GM12878 (cell line): ENCODE data around the gene CCNL2. TPM values are rescaled to one million over a fixed set of nuclear protein-coding genes. Genes with fewer than 3 reads are reported as not detected.

Experiments used
- BACH1 ChIP-seq: fragments of 450-650 bp; IDR thresholded peaks from 2 replicates; pipeline ENCODE4 v1.6.1; 2017; ENCODE audit warnings: mild to moderate bottlenecking, borderline replicate concordance
- BHLHE40 ChIP-seq, 2 experiments: fragments of 450-650 bp in 1 of 2; IDR thresholded peaks; 2 replicates each; pipeline ENCODE4 v1.6.1; 2011 to 2017; ENCODE audit warnings: low read depth in 2 of 2, borderline replicate concordance in 1 of 2, improper control_type of control experiment in 1 of 2, low read length in 1 of 2, mild to moderate bottlenecking in 1 of 2
- CBX3 ChIP-seq: fragments of 200-600 bp; sonication (generic); IDR thresholded peaks from 2 replicates; pipeline ENCODE4 v1.6.1; 2016; ENCODE audit warnings: low read depth, borderline replicate concordance
- CREB1 ChIP-seq: IDR thresholded peaks from 2 replicates; pipeline ENCODE4 v1.6.1; 2012; ENCODE audit warnings: low read depth, mild to moderate bottlenecking, inconsistent platforms
- EED ChIP-seq: sonication (generic); IDR thresholded peaks from 2 replicates; pipeline ENCODE4 v1.6.1; 2016; ENCODE audit warnings: antibody characterized with exemption, low read depth
- IKZF2 ChIP-seq, 2 experiments: fragments of 450-650 bp; IDR thresholded peaks; 2 replicates each; pipeline ENCODE4 v1.6.1; 2017; ENCODE audit warnings: mild to moderate bottlenecking in 2 of 2, moderate library complexity in 2 of 2
- JUNB ChIP-seq: IDR thresholded peaks from 2 replicates; pipeline ENCODE4 v1.6.1; 2016; ENCODE audit warnings: antibody characterized with exemption, mild to moderate bottlenecking
- KLF5 ChIP-seq: fragments of 450-650 bp; IDR thresholded peaks from 2 replicates; pipeline ENCODE4 v1.6.1; 2014; ENCODE audit warnings: mild to moderate bottlenecking; ENCODE audit not compliant: partially characterized antibody
- MYC ChIP-seq: IDR thresholded peaks from 2 replicates; pipeline ENCODE4 v1.6.1; 2011; ENCODE audit warnings: mild to moderate bottlenecking, low read length, moderate library complexity, inconsistent platforms; ENCODE audit not compliant: insufficient read depth, insufficient replicate concordance, insufficient read length, severe bottlenecking
- NBN ChIP-seq: fragments of 450-650 bp; IDR thresholded peaks from 2 replicates; pipeline ENCODE4 v1.6.1; 2016
- NR2C1 ChIP-seq: fragments of 450-650 bp; IDR thresholded peaks from 2 replicates; pipeline ENCODE4 v1.6.1; 2017; ENCODE audit warnings: antibody characterized with exemption, mild to moderate bottlenecking, moderate library complexity
- RB1 ChIP-seq: fragments of 450-650 bp; formaldehyde crosslinking; IDR thresholded peaks from 2 replicates; pipeline ENCODE4 v1.6.1; 2017; ENCODE audit warnings: mild to moderate bottlenecking, borderline replicate concordance
- ZNF274 ChIP-seq: IDR thresholded peaks from one replicate; pipeline ENCODE4 v1.8.0; 2011; ENCODE audit not compliant: insufficient read length, insufficient read depth
- ZSCAN29 ChIP-seq: fragments of 450-650 bp; IDR thresholded peaks from 2 replicates; pipeline ENCODE4 v1.6.1; 2017; ENCODE audit warnings: mild to moderate bottlenecking, moderate library complexity
- polyA plus RNA-seq, 11 experiments: library from polyadenylated mRNA; depleted of rRNA in 4 of 11; unstranded in 6 of 11; stranded (reverse) in 5 of 11; fragments of >200 nt; fragmentation: Nextera tagmentation in 4 of 11; fragmentation: Illumina TruSeq in 1 of 11; extraction: Ambion mirVana in 4 of 11; extraction: Trizol in 1 of 11; gene quantifications; 1 replicate in 1 of 11; 2 replicates in 10 of 11; pipeline versions ENCODE4 v1.2.1 to v1.2.3, GENCODE V29; 2011 to 2016; ENCODE audit warnings: inconsistent platforms in 2 of 11, missing spikeins in 2 of 11, low read depth in 1 of 11
- total RNA-seq, 4 experiments: library from RNA; depleted of rRNA in 3 of 4; stranded (reverse); fragments of >200 nt in 3 of 4; fragmentation: Illumina TruSeq in 1 of 4; extraction: Trizol in 1 of 4; gene quantifications; 2 replicates each; pipeline versions ENCODE4 v1.2.1 to v1.2.3, GENCODE V29; 2013 to 2021
- TF ChIP-seq, protein P1 (sequence below): fragments of 450-650 bp; conservative IDR thresholded peaks from 2 replicates; pipeline ENCODE4 v1.6.1; 2017; ENCODE audit warnings: mild to moderate bottlenecking, moderate library complexity
- TF ChIP-seq, protein P2 (sequence below): fragments of 450-650 bp; IDR thresholded peaks from 2 replicates; pipeline ENCODE4 v1.6.1; 2017; ENCODE audit warnings: mild to moderate bottlenecking
- TF ChIP-seq, protein P3 (sequence below): IDR thresholded peaks from 2 replicates; pipeline ENCODE4 v1.6.1; 2011; ENCODE audit warnings: low read depth, low read length, improper control_type of control experiment, borderline replicate concordance
- TF ChIP-seq, protein P4 (sequence below), 3 experiments: IDR thresholded peaks in 2 of 3; conservative IDR thresholded peaks in 1 of 3; 2 replicates each; pipeline ENCODE4 v1.5.1; 2011; ENCODE audit warnings: low read depth in 3 of 3, low read length in 3 of 3, mild to moderate bottlenecking in 3 of 3, control low read depth in 2 of 3, moderate library complexity in 2 of 3, inconsistent platforms in 1 of 3, mixed read lengths in 1 of 3; ENCODE audit not compliant: control insufficient read depth in 2 of 3, insufficient read depth in 1 of 3; ENCODE audit errors: extremely low read depth in 1 of 3
- TF ChIP-seq, protein P5 (sequence below): fragments of 450-650 bp; IDR thresholded peaks from 2 replicates; pipeline ENCODE4 v1.6.1; 2017; ENCODE audit warnings: mild to moderate bottlenecking, moderate library complexity

The CCNL2 gene
- total and polyA plus RNA-seq, 10 of the 15 experiments (the other 5 are each of a cell fraction or from before 2014, with no cell fraction given): 2.1 to 143 (median 101) TPM

DNA sequence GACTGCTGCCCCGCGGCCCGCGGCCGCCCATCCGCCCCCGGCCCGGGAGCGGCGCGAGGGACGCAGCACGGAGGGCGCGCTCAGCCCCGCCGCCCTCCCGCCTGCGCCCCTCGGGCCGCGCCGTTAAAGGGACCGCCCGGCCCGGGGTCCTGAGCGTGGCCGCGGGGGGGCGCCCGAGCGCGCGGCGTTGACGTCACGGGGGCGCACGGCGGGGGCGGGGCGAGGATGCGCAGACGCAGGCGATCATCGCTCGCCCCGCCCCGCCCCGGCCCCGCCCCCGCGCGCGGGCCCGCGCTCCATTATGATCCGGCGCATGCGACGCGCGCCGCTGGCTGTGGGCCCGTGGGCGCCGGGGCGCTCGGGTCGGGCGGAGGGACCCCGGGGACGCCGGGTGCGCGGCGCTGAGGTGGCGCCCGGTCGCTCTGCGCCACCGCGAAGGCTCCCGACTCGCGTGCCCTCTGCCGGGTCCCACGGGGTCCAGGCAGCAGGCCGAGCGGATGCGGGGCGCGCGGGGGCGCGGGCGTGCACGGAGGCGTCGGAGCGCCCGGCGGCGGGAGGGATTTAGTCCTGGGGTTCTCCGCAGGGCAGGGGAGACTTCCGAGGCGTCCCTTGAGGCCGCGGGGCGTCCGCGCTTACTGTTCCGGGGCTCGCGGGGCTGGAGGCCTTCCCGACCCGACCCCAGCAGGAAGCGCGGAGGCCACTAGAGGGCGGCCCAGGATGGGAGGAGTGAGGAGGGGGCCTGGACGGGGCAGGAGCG lies 49.7 kb downstream of the CCNL2 start, which contains the start of gene DVL1 (continued):
- TF ChIP-seq MYC (peak; percentile 53), CBX3 (no peak), BACH1 (peak; percentile 88), KLF5 (peak; percentile 69), JUNB (no peak), IKZF2 (IDR thresholded peaks at IDR 0.05) (no peak), EED (no peak), CREB1 (peak; percentile 83), RB1 (peak; percentile 84; the same call in 1 of the 2 replicates), ZNF274 (no peak), NBN (no peak), BHLHE40 (IDR thresholded peaks at IDR 0.05; ENCODE audit: borderline replicate concordance in 1 of 2, low read depth in 2 of 2, low read length in 1 of 2) (peak; percentile 59 to 89; a peak in 3 of 4 replicates), ZSCAN29 (0 out of 2 replicates have a peak, but pooled peaks have one; percentile 62), NR2C1 (peak; percentile 35; the same call in 1 of the 2 replicates)
- TF ChIP-seq, protein P1, sequence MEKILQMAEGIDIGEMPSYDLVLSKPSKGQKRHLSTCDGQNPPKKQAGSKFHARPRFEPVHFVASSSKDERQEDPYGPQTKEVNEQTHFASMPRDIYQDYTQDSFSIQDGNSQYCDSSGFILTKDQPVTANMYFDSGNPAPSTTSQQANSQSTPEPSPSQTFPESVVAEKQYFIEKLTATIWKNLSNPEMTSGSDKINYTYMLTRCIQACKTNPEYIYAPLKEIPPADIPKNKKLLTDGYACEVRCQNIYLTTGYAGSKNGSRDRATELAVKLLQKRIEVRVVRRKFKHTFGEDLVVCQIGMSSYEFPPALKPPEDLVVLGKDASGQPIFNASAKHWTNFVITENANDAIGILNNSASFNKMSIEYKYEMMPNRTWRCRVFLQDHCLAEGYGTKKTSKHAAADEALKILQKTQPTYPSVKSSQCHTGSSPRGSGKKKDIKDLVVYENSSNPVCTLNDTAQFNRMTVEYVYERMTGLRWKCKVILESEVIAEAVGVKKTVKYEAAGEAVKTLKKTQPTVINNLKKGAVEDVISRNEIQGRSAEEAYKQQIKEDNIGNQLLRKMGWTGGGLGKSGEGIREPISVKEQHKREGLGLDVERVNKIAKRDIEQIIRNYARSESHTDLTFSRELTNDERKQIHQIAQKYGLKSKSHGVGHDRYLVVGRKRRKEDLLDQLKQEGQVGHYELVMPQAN: peak; percentile 83
- TF ChIP-seq, protein P2, sequence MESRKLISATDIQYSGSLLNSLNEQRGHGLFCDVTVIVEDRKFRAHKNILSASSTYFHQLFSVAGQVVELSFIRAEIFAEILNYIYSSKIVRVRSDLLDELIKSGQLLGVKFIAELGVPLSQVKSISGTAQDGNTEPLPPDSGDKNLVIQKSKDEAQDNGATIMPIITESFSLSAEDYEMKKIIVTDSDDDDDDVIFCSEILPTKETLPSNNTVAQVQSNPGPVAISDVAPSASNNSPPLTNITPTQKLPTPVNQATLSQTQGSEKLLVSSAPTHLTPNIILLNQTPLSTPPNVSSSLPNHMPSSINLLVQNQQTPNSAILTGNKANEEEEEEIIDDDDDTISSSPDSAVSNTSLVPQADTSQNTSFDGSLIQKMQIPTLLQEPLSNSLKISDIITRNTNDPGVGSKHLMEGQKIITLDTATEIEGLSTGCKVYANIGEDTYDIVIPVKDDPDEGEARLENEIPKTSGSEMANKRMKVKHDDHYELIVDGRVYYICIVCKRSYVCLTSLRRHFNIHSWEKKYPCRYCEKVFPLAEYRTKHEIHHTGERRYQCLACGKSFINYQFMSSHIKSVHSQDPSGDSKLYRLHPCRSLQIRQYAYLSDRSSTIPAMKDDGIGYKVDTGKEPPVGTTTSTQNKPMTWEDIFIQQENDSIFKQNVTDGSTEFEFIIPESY: no peak
- TF ChIP-seq, protein P3, sequence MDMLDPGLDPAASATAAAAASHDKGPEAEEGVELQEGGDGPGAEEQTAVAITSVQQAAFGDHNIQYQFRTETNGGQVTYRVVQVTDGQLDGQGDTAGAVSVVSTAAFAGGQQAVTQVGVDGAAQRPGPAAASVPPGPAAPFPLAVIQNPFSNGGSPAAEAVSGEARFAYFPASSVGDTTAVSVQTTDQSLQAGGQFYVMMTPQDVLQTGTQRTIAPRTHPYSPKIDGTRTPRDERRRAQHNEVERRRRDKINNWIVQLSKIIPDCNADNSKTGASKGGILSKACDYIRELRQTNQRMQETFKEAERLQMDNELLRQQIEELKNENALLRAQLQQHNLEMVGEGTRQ: no peak
- TF ChIP-seq, protein P4, sequence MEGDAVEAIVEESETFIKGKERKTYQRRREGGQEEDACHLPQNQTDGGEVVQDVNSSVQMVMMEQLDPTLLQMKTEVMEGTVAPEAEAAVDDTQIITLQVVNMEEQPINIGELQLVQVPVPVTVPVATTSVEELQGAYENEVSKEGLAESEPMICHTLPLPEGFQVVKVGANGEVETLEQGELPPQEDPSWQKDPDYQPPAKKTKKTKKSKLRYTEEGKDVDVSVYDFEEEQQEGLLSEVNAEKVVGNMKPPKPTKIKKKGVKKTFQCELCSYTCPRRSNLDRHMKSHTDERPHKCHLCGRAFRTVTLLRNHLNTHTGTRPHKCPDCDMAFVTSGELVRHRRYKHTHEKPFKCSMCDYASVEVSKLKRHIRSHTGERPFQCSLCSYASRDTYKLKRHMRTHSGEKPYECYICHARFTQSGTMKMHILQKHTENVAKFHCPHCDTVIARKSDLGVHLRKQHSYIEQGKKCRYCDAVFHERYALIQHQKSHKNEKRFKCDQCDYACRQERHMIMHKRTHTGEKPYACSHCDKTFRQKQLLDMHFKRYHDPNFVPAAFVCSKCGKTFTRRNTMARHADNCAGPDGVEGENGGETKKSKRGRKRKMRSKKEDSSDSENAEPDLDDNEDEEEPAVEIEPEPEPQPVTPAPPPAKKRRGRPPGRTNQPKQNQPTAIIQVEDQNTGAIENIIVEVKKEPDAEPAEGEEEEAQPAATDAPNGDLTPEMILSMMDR (IDR thresholded peaks at IDR 0.05 in 2 of 3, conservative IDR thresholded peaks at IDR 0.05 in 1 of 3; ENCODE audit: control insufficient read depth in 2 of 3, extremely low read depth in 1 of 3, insufficient read depth in 1 of 3, low read depth in 3 of 3, low read length in 3 of 3): peak; percentile 34 to 60 (median 44)
- TF ChIP-seq, protein P5, sequence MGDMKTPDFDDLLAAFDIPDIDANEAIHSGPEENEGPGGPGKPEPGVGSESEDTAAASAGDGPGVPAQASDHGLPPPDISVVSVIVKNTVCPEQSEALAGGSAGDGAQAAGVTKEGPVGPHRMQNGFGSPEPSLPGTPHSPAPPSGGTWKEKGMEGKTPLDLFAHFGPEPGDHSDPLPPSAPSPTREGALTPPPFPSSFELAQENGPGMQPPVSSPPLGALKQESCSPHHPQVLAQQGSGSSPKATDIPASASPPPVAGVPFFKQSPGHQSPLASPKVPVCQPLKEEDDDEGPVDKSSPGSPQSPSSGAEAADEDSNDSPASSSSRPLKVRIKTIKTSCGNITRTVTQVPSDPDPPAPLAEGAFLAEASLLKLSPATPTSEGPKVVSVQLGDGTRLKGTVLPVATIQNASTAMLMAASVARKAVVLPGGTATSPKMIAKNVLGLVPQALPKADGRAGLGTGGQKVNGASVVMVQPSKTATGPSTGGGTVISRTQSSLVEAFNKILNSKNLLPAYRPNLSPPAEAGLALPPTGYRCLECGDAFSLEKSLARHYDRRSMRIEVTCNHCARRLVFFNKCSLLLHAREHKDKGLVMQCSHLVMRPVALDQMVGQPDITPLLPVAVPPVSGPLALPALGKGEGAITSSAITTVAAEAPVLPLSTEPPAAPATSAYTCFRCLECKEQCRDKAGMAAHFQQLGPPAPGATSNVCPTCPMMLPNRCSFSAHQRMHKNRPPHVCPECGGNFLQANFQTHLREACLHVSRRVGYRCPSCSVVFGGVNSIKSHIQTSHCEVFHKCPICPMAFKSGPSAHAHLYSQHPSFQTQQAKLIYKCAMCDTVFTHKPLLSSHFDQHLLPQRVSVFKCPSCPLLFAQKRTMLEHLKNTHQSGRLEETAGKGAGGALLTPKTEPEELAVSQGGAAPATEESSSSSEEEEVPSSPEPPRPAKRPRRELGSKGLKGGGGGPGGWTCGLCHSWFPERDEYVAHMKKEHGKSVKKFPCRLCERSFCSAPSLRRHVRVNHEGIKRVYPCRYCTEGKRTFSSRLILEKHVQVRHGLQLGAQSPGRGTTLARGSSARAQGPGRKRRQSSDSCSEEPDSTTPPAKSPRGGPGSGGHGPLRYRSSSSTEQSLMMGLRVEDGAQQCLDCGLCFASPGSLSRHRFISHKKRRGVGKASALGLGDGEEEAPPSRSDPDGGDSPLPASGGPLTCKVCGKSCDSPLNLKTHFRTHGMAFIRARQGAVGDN: peak; percentile 70
